ENCODE measurements around the gene DCAF15.

Gene DCAF15

GRCh38 chr19:14006766-14007562 lies 54.7 kb downstream of the DCAF15 start:
- no peak for DNase-seq (ENCODE audit: insufficient read length, low spot score)
- no peak for FAIRE-seq
